SK-N-SH (cell line): ENCODE measurements around the gene NPM1. TPM values are rescaled to one million over a fixed set of nuclear protein-coding genes. Genes with fewer than 3 reads are reported as not detected.

Source experiments
- CTCF ChIA-PET: fragments of 300-600, 350-600 bp; formaldehyde crosslinking; extraction: SDS; loops from one replicate; lab custom pipeline; 2021; lab: Yijun Ruan, JAX
- POLR2A ChIA-PET: fragments of 350-600 bp; sonication (Branson Sonifier 250); formaldehyde crosslinking; extraction: SDS; loops from one replicate; lab custom pipeline; 2020; ENCODE audit warnings: antibody characterized with exemption, inconsistent platforms; lab: Yijun Ruan, JAX
- DNase-seq: peaks from one replicate; pipeline ENCODE4 v3.0.0; 2012
- H2AFZ ChIP-seq: fragments of 200-600 bp; sonication (generic); 2 replicates; pipeline ENCODE4 v1.8.1; 2016; ENCODE audit warnings: antibody characterized with exemption, mild to moderate bottlenecking, low read depth
- H3F3A ChIP-seq: fragments of 200-600 bp; sonication (generic); replicated peaks from 2 replicates; pipeline ENCODE3; 2016; ENCODE audit warnings: antibody characterized with exemption, mild to moderate bottlenecking; ENCODE audit not compliant: insufficient read depth
- H3K27ac ChIP-seq, 2 experiments: fragments of 200-500 bp in 1 of 2; fragments of 200-600 bp in 1 of 2; sonication (Bioruptor generic) in 1 of 2; sonication (generic), shearing (Covaris generic) in 1 of 2; 2 replicates each; pipeline versions ENCODE4 v1.5.1 to v1.6.1; 2014 to 2016; ENCODE audit warnings: low read depth in 2 of 2, inconsistent platforms in 1 of 2, low read length in 1 of 2, mild to moderate bottlenecking in 1 of 2, mixed read lengths in 1 of 2
- H3K27me3 ChIP-seq: fragments of 200-600 bp; sonication (generic), shearing (Covaris generic); 2 replicates; pipeline ENCODE4 v1.6.1; 2016; ENCODE audit warnings: mixed run types; ENCODE audit not compliant: insufficient read depth
- H3K36me3 ChIP-seq, 2 experiments: fragments of 200-500 bp in 1 of 2; fragments of 200-600 bp in 1 of 2; sonication (Bioruptor generic) in 1 of 2; sonication (generic) in 1 of 2; replicated peaks in 1 of 2; 2 replicates each; pipeline versions ENCODE3 to v1.5.1; 2014 to 2016; ENCODE audit warnings: low read length in 1 of 2, mild to moderate bottlenecking in 1 of 2; ENCODE audit not compliant: insufficient read depth in 2 of 2, control insufficient read depth in 1 of 2
- H3K4me1 ChIP-seq, 2 experiments: fragments of 200-500 bp in 1 of 2; fragments of 200-600 bp in 1 of 2; sonication (Bioruptor generic) in 1 of 2; sonication (generic), shearing (Covaris generic) in 1 of 2; 2 replicates each; pipeline versions ENCODE4 v1.5.1 to v1.6.1; 2014 to 2016; ENCODE audit warnings: low read depth in 1 of 2, low read length in 1 of 2, mixed run types in 1 of 2; ENCODE audit not compliant: insufficient read depth in 2 of 2, control insufficient read depth in 1 of 2
- H3K4me2 ChIP-seq: fragments of 200-600 bp; sonication (generic), shearing (Covaris generic); 2 replicates; pipeline ENCODE4 v1.6.1; 2017; ENCODE audit warnings: mixed run types
- H3K4me3 ChIP-seq, 2 experiments: fragments of 200-500 bp in 1 of 2; fragments of 200-600 bp in 1 of 2; sonication (Bioruptor generic) in 1 of 2; sonication (generic), shearing (Covaris generic) in 1 of 2; 2 replicates each; pipeline versions ENCODE4 v1.5.1 to v1.8.1; 2014 to 2016; ENCODE audit warnings: low read depth in 2 of 2, inconsistent platforms in 1 of 2, low read length in 1 of 2, mild to moderate bottlenecking in 1 of 2, mixed read lengths in 1 of 2, moderate library complexity in 1 of 2
- H3K79me2 ChIP-seq: fragments of 200-600 bp; sonication (generic); 2 replicates; pipeline ENCODE4 v1.8.1; 2017; ENCODE audit warnings: mild to moderate bottlenecking; ENCODE audit not compliant: insufficient read depth
- H3K9ac ChIP-seq: fragments of 200-600 bp; sonication (generic); 2 replicates; pipeline ENCODE4 v1.6.1; 2017; ENCODE audit warnings: mixed run types
- H3K9me2 ChIP-seq: fragments of 200-600 bp; sonication (generic); 2 replicates; pipeline ENCODE4 v1.6.1; 2017; ENCODE audit warnings: mixed run types
- H3K9me3 ChIP-seq: fragments of 200-600 bp; sonication (generic); 2 replicates; pipeline ENCODE4 v1.6.1; 2017; ENCODE audit warnings: mixed run types, mild to moderate bottlenecking, moderate library complexity
- H4K20me1 ChIP-seq: fragments of 200-600 bp; sonication (generic); 2 replicates; pipeline ENCODE4 v1.6.1; 2017; ENCODE audit warnings: mild to moderate bottlenecking, mixed run types; ENCODE audit not compliant: insufficient read depth
- CHD2 ChIP-seq: fragments of 150-350 bp; IDR thresholded peaks from 2 replicates; pipeline ENCODE4 v1.6.1; 2018; ENCODE audit warnings: low read length; ENCODE audit not compliant: partially characterized antibody
- EP300 ChIP-seq, 2 experiments: IDR thresholded peaks; 2 replicates each; pipeline versions ENCODE4 v1.4.0 to v1.6.1; 2012; ENCODE audit warnings: borderline replicate concordance in 1 of 2, low read depth in 1 of 2, low read length in 1 of 2
- EZH2phosphoT487 ChIP-seq: fragments of 200-600 bp; sonication (generic); IDR thresholded peaks from 2 replicates; pipeline ENCODE4 v1.6.1; 2017; ENCODE audit warnings: low read depth, mixed run types, mild to moderate bottlenecking, antibody characterized with exemption, moderate library complexity, borderline replicate concordance
- FOSL2 ChIP-seq: IDR thresholded peaks from 2 replicates; pipeline ENCODE4 v1.4.0; 2012; ENCODE audit warnings: low read depth, mild to moderate bottlenecking, moderate library complexity, borderline replicate concordance
- GABPA ChIP-seq: IDR thresholded peaks from 2 replicates; pipeline ENCODE4 v1.4.0; 2012; ENCODE audit warnings: low read depth, mild to moderate bottlenecking
- JUND ChIP-seq: IDR thresholded peaks from 2 replicates; pipeline ENCODE4 v1.4.0; 2012
- MXI1 ChIP-seq: IDR thresholded peaks from 2 replicates; pipeline ENCODE4 v1.6.1; 2012; ENCODE audit warnings: mild to moderate bottlenecking, low read depth, low read length, improper control_type of control experiment
- NFIC ChIP-seq: IDR thresholded peaks from 2 replicates; pipeline ENCODE4 v1.4.0; 2012; ENCODE audit warnings: borderline replicate concordance
- POLR2AphosphoS5 ChIP-seq: IDR thresholded peaks from 2 replicates; pipeline ENCODE4 v1.6.1; 2012; ENCODE audit warnings: low read depth, low read length
- RAD21 ChIP-seq: IDR thresholded peaks from 2 replicates; pipeline ENCODE4 v1.6.1; 2012; ENCODE audit warnings: mild to moderate bottlenecking, low read length
- RFX5 ChIP-seq: IDR thresholded peaks from 2 replicates; pipeline ENCODE4 v1.6.1; 2012; ENCODE audit warnings: mild to moderate bottlenecking, improper control_type of control experiment, low read length
- RXRA ChIP-seq: IDR thresholded peaks from 2 replicates; pipeline ENCODE4 v1.4.0; 2012; ENCODE audit warnings: low read depth, mild to moderate bottlenecking, borderline replicate concordance
- SMC3 ChIP-seq: IDR thresholded peaks from 2 replicates; pipeline ENCODE4 v1.6.1; 2012; ENCODE audit warnings: low read depth, low read length, improper control_type of control experiment
- YY1 ChIP-seq: IDR thresholded peaks from 2 replicates; pipeline ENCODE4 v1.4.0; 2012; ENCODE audit warnings: low read depth, mild to moderate bottlenecking
- WGBS: methylation state at CpG from one replicate; pipeline ENCODE4 v1.1.6; 2017; ENCODE audit warnings: low lambda C conversion rate; 5-methylcytosine and 5-hydroxymethylcytosine counted together
- polyA plus RNA-seq, 3 experiments: library from polyadenylated mRNA; depleted of rRNA; stranded (reverse); fragments of >200 nt; gene quantifications; 2 replicates each; pipeline ENCODE4 v1.2.3, GENCODE V29; 2012
- TF ChIP-seq, protein P1 (sequence below): IDR thresholded peaks from 2 replicates; pipeline ENCODE4 v1.4.0; 2012; ENCODE audit warnings: low read depth, borderline replicate concordance
- TF ChIP-seq, protein P2 (sequence below): fragments of 150-350 bp; IDR thresholded peaks from 2 replicates; pipeline ENCODE4 v1.6.1; 2017; ENCODE audit warnings: antibody characterized with exemption, low read length, low read depth, borderline replicate concordance

The NPM1 gene
- polyA plus RNA-seq, 1 of the 3 experiments (the other 2 are of a cell fraction), result 4,764 TPM

- H3K9me2 ChIP-seq, result no peaks in the 10 kb centered on the region
- no peak overlapping the region for H3K27ac ChIP-seq
- CTCF ChIA-PET, result interaction anchor here (3.1 kb wide), 1 partner anchor 10 kb away, joined by 13 read pairs; the partner anchor contains the start of gene FGF18
- H3K36me3 ChIP-seq, result no peaks in the 10 kb centered on the region
- no peaks in the 10 kb centered on the region for H3K9me3 ChIP-seq
- no peak overlapping the region for H3K9ac ChIP-seq
- H3K4me2 ChIP-seq, result no peak overlapping the region
- POLR2A ChIA-PET, result no interaction called here
- H3K4me3 ChIP-seq, result no peak overlapping the region
- no peaks in the 10 kb centered on the region for H4K20me1 ChIP-seq
- no peaks in the 10 kb centered on the region; a peak in 1 of 4 replicates for H3K4me1 ChIP-seq
- no peaks in the 10 kb centered on the region for H3F3A ChIP-seq
- no peak for DNase-seq
- TF ChIP-seq RFX5 (no peak), JUND (no peak), RXRA (no peak), MXI1 (no peak), RAD21 (no peak), YY1 (no peak), NFIC (no peak), FOSL2 (no peak), EP300 (IDR thresholded peaks at IDR 0.05; ENCODE audit: borderline replicate concordance in 1 of 2, low read depth in 1 of 2, low read length in 1 of 2) (no peak), GABPA (no peak), CHD2 (no peak), POLR2AphosphoS5 (no peak), SMC3 (no peak), EZH2phosphoT487 (no peak)
- TF ChIP-seq, protein P1, sequence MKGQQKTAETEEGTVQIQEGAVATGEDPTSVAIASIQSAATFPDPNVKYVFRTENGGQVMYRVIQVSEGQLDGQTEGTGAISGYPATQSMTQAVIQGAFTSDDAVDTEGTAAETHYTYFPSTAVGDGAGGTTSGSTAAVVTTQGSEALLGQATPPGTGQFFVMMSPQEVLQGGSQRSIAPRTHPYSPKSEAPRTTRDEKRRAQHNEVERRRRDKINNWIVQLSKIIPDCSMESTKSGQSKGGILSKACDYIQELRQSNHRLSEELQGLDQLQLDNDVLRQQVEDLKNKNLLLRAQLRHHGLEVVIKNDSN, result no peak
- TF ChIP-seq, protein P2, sequence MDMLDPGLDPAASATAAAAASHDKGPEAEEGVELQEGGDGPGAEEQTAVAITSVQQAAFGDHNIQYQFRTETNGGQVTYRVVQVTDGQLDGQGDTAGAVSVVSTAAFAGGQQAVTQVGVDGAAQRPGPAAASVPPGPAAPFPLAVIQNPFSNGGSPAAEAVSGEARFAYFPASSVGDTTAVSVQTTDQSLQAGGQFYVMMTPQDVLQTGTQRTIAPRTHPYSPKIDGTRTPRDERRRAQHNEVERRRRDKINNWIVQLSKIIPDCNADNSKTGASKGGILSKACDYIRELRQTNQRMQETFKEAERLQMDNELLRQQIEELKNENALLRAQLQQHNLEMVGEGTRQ, result no peak
- WGBS, result 92% methylated on average over 9 of the region's 9 CpGs
- H3K27me3 ChIP-seq, result no peaks in the 10 kb centered on the region
- no peak overlapping the region for H2AFZ ChIP-seq
- H3K79me2 ChIP-seq, result no peaks in the 10 kb centered on the region
These were observed 40.6 kb downstream of the NPM1 start for GRCh38 chr5:171428168-171428696.

GRCh38 chr5:171428809-171429542 is 41.3 kb downstream of the NPM1 start:
- no peak overlapping the region for H3K27ac ChIP-seq
- ChIA-PET POLR2A (no interaction called here), CTCF (interaction anchor here (3.1 kb wide), 1 partner anchor 10 kb away, joined by 13 read pairs; the partner anchor contains the start of gene FGF18)

More at GRCh38 chr5:171428809-171429542, 41.3 kb downstream of the NPM1 start:
- H3K4me3 ChIP-seq, result no peak overlapping the region
- no peak for DNase-seq
- H3K9me2 ChIP-seq, result no peaks in the 10 kb centered on the region
- H3K9ac ChIP-seq, result no peak overlapping the region
- WGBS, result 85% methylated on average over 13 of the region's 16 CpGs
- H4K20me1 ChIP-seq, result no peaks in the 10 kb centered on the region
- H3K27me3 ChIP-seq, result no peaks in the 10 kb centered on the region
- no peaks in the 10 kb centered on the region for H3K79me2 ChIP-seq
- H2AFZ ChIP-seq, result no peak overlapping the region
- no peaks in the 10 kb centered on the region; a peak in 1 of 4 replicates for H3K4me1 ChIP-seq
- H3K9me3 ChIP-seq, result no peaks in the 10 kb centered on the region
- TF ChIP-seq GABPA (no peak), RXRA (no peak)
- no peaks in the 10 kb centered on the region for H3K36me3 ChIP-seq
- H3F3A ChIP-seq, result no peaks in the 10 kb centered on the region
- no peak overlapping the region for H3K4me2 ChIP-seq
